SIG-M5 (cell line): ENCODE results near the gene APBB2.

Source experiments
- DNase-seq: peaks from one replicate; lab custom pipeline; 2025; lab: John Stamatoyannopoulos, UW

Gene APBB2

DNA sequence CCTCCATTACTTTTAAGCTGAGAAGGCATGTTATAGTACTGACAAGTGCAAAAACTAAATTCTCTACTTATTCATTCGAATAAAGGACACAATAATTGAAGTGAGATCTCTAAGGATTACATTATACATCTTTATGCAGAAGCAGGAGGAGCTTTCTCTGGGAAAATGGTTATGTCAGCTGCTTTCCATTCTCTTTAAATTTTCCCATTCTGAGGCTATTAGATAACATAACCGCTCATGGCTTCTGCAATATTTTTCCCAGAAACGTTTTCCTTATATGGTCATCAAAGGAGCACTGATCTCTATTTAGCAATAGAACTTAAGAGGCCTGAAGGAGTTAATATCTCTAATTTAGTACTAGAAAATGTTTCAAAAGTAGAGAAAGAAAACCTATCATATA is 243.0 kb downstream of the APBB2 start:
- DNase-seq, result no peak

- DNase-seq, result no peak
Observed at GRCh38 chr4:40969501-40969900, 244.8 kb downstream of the APBB2 start.

DNA sequence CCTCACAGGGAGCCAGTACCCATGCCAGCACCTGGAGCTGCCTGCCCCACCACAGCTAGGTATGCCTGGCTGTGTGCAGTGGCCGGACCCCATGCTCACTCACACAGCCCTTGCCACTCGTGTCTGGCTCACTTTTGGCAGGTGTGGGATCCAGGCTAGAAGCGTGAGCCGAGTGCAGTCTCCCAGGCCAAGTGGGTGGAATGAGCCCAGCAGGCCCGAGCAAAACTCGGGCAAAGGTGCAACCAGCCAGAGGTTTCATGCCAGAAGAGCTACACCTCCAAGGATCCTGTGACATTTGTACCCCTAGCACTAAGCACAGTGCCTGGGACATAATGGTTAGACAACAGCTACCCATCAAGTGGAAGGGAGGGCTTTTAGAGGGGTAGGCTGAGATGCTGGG is 246.8 kb downstream of the APBB2 start:
- DNase-seq, result no peak

DNA sequence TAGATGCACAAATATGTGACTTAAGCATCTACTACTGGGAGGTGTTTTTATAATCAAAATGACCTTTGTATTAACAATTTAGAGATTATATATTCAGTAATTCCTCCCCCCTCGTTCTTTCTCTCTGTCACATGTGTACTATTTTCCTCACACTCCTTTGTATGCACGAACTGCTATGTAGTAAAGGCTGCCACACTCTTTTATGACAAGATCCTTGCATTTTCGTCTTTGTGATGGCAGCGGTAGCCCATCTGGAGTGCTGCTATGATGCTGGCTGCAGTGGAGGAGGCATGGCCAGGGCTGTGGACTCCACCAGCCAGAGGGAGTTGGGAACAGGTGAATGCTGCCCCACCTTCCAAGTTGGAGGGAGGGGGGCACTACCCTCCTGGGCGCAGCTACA is 248.3 kb downstream of the APBB2 start:
- DNase-seq, result no peak

- DNase-seq, result no peak
Observed at GRCh38 chr4:40963897-40964478, 250.4 kb downstream of the APBB2 start.

GRCh38 chr4:40962551-40963180 is 251.7 kb downstream of the APBB2 start:
- no peak for DNase-seq

DNA sequence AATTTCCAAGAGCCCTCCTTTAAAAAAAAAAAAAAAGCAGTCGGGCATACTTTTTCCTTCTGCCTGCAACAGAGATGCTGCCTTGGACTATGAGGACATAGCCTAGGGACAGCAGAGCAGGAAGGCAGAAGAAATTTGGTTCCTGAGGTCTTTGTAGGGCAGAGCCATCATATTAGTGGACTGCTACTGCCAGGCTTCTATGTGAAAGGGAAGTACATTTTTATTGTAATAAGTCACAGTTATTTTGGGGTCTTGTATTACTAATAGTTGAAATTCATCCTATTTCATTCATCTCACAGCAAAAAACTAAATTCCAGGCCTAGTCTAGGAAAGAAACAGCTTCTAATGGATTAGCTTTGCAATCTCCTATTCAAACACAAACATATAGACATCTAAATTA is 253.4 kb downstream of the APBB2 start:
- no peak for DNase-seq

GRCh38 chr4:40957281-40957680 is 257.1 kb downstream of the APBB2 start:
- DNase-seq, result no peak

DNA sequence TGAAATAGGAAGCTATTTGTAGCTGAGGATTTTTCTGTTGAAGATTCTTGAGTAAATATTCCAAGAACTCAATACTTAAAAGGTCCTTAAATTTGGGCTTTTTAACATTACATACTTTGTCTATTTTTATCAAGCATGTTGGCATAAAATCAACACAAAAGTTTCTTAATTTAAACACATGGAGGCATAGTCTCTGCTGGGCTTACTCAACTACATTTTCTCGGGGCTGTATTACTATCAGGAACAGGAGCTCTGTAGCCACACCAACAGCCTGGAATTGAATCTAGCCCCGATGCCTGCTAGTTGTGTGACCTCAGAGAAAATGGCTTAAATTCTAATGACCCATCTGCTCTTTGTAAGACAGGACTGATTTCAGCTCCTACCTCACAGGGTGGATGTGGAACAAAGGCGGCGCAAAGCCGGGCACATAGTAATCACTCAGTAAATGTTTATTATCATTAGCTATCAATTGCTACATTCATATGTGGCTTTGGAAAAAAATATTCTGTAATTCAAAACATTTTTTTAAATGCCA is 257.6 kb downstream of the APBB2 start:
- no peak for DNase-seq

DNA sequence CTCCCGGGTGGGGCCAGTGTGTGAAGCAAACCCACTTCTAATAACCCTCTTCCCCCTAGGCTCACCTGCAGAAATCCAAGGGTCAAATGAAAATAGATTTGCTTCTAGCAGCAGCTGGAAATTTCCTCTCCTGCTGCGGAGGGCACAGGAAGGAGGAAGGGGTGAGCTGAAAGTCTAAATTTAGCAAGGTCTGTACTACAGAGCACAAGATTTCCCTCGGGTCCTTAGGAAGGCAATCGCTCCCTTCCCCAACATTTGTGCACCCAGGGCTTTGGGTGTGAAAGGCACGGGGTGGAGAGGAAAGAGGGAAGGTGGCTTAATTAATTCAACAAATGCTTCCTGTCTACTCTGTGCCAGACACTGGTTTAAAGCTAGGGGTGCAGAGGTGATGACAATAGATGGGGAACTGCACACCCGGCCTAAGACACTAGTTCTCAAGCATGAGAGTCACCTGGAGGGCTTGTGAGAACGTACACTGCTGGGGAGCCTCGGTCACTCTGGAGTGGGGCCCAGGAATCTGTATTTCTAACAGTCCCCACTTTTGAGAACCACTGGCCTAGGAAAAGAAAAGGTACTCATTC is 260.2 kb downstream of the APBB2 start:
- DNase-seq, result no peak

GRCh38 chr4:40953283-40954087 is 260.9 kb downstream of the APBB2 start:
- no peak for DNase-seq

- DNase-seq, result no peak
Observed at GRCh38 chr4:40952672-40953071, 261.7 kb downstream of the APBB2 start.

- no peak for DNase-seq
Observed at GRCh38 chr4:40952217-40952616, 262.1 kb downstream of the APBB2 start.

GRCh38 chr4:40951026-40951425 is 263.3 kb downstream of the APBB2 start:
- DNase-seq, result no peak

GRCh38 chr4:40949358-40950100 is 264.8 kb downstream of the APBB2 start:
- DNase-seq, result no peak

GRCh38 chr4:40948014-40948413 is 266.3 kb downstream of the APBB2 start:
- no peak for DNase-seq

DNA sequence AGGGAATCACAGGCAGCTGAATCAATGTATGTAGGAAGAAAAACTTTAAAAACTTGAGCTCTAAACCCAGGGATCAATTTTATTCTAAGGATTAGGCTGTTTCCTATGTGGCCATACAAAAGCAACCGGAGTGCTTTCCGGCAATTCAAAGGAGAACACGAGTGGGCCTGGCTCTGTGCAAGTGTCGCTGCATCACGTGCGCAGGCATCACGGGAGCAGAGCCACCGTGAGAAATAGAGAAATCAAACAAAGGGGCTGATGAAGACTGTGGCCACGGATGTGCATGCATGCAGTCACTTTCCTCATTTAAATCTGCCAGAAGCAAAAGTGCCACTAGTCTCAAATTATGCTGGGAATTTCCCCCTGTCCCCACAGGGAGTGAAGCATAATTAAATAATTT is 267.7 kb downstream of the APBB2 start:
- no peak for DNase-seq

- DNase-seq, result no peak
Observed at GRCh38 chr4:40940756-40941155, 273.6 kb downstream of the APBB2 start.

GRCh38 chr4:40940317-40940741 is 274.0 kb downstream of the APBB2 start:
- DNase-seq, result no peak

DNA sequence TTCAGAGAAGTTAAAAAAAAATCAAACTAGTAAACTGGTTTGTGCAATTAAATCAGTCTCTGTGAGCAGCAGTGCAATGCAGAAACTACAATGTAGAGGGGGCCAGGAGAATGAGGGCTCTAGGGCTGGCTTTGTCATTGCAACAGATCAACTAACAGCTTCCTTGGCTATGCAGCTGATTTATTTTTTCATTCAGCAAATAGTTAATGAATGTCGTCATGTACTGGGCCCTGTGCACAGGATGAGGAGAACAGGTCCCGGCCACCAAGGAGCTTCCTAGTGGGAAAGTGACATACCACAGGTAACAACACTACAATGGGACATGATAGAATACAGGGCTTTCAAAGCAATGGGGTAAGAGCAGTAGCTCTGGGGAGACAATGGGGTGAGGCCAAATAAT is 274.5 kb downstream of the APBB2 start:
- no peak for DNase-seq

- DNase-seq, result no peak
Observed at GRCh38 chr4:40938337-40938736, 276.0 kb downstream of the APBB2 start.

DNA sequence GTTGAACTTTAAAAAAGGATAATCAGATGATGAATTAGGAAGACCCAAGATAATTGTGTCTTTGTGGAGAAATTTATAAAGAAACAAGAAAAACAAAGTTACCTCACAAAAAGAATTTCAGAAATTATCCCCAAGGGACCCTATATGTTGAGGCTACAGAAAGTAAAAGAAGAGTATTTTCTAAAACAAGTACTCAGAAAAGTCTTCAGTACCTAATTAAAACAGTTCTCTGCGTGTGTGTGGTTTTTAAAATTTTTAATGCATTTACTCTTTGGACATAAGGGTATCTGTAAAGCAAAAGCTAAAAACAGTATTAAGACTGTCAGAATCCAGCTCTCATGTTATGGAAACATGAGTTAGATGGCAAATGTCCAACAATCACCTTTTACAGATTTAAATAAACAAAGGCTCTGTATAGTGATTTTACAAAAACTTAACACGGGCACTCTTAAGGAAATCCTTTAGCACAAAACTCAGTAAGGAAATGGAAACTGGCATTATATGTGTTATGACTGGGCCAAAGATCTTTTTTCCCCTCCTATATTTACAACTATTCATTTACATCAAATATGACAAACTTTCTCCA is 277.1 kb downstream of the APBB2 start:
- no peak for DNase-seq
